HG03103 (cell line): Measurements from ENCODE around the gene CA10.

Experiments used
- ATAC-seq: cut with Tn5 transposase; IDR thresholded peaks from one replicate; pipeline ENCODE4 v1.9.1; 2021; ENCODE audit warnings: low read depth; ENCODE audit not compliant: unreplicated experiment

The CA10 gene

DNA sequence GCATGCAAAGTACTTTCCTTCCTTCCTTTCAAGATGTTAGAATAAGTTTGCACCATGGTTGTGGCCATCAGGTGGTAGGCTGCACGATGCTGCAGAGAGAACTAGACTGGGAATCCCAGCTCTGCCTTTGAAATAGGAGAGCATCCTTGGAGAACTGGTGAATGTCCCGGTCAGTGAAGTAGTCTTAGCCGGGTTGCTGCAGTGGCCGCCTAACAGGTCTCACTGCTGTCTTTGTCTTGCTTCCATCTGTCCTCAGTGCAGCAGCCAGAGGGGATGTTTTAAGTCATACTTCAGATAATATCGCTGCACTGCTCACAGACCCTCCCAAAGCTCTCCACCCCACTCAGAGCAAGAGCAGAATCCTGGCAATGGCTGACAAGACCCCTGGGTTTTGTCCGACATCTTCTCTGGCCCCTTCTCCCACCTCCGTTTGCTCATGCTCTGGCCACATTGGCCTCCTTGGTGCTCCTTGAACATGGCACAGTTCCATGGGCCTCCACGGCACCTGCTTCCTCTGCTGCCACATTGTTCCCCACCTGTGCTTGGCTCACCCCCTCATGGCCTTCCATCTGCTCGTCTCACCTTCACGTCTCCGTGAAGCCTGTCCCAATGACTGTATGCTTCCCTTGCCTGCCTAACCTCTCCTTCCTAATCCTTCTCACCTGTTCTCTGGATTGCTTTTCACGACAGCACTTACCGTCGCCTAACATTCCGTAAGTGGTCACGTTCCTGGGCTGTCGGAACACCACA, 458.3 kb downstream of the CA10 start:
- no peak for ATAC-seq

DNA sequence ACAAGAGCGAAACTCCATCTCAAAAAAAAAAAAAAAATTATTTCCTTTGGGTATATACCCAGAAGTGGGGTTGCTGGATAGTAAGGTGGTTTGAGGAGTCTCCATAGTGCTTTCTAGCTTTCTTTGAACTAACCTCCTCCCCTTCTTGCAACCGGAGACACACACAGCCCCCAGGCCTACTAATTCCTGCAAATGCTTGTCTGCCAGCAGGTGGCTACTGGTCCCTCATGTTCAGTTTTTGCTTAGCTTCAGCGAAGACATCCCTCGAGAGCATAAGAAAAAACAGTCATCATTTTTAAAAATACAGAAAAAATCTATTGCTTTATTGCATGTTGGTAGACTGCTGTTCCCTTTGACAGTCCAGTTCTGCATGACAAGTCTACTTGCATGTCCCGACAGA, 459.2 kb downstream of the CA10 start:
- no peak for ATAC-seq

DNA sequence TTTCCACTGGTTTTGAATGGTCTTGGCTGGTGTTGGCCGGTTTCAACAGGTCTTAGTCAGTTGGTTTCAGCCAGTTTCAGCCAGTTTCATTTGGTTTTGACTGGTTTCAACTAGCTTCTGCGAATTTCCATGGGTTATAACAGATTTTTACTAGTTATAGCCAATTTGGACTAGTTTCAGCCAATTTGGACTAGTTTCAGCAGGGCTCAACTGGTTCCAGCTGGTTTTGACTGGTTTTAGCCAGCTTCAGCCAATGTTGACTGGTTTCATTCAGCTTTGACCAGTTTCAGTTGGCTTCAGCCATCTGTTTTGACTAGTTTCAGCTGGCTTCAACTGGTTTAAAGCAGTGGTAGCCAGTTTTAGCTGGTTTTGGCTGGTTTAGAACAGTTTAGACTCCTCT, 465.6 kb downstream of the CA10 start:
- ATAC-seq = no peak

DNA sequence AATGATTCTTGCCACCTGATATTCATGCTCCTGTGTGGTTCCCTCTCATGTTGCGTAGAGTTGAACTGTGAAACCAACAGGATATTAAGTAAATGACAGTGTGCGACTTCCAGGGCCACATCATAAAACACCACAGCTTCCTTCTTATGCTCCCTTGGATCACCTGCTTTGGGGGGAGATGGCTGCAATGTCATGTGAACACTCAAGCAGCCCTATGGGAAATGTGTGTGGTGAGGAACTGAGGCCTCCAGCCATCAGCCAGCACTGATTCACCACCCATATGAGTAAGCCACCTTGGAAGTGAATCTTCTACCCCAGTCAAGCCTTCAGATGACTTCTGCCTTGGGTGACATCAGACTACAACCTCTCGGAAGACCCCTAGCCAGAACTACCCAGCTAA, 470.6 kb downstream of the CA10 start:
- no peak for ATAC-seq

DNA sequence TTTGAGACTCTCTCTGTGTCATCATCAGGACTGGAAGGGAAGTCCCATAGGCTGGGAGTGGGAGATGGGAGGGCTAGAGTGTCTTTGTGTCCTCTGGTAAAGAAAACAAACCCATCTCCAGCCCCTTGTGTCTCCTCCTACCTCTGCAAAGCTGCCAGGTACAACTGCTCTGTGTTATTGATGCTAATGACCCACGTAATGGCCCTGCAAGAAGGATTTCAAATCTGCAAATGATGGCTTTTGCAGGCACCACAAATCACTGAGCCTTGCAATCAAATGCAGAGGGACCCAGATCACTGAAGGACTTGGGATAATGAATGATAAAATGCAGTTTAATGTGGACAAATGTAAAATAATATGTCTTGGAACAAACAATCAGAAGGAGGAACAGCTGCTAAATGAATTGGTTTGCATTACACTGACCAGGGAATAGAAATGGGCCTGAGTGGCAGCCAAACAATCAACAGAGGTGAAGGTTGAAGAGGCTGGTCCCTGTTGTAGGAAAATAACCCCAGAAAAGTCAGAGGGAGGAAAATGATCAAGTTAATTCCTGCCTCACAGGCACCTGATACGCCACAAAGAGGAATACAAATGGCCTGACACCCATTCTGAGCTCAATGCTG, 473.1 kb downstream of the CA10 start:
- ATAC-seq = no peak

DNA sequence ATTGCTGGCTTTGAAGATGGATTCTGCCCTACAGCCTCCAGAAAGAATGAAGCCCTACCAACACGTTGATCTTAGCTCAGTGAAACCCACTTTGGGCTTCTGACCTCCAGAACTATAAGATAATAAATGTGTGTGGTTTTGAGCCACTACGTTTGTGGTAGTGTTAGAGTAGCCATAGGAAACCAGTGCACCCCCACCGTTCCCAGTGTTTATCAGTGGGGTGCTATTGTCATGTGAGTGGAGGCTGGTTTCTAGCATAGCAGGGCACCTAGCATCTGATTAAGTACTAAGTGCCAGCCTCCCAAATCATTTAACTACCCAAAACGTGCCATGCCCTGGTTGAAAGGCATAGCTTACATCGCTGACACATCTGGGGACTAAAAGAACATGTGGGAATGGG, 474.3 kb downstream of the CA10 start:
- ATAC-seq = no peak

DNA sequence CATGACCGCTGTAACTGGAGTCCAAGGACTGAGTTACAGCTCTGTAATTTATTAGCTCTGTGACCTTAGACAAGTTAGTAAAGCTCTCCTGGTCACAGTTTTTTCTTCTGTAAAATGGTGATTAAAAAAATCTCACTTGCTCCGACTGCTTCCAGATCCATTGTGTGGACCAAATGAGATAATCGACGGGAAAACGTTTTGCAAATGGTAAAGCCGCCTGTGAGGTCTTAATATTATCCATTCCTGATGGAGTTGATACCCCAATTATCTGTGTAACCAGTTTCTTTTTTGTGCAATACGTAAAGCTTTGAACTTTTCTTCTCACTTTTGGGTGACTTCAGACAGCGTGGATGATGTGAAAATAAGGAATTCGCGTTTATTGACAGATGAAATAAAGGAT, 475.2 kb downstream of the CA10 start:
- ATAC-seq = no peak

DNA sequence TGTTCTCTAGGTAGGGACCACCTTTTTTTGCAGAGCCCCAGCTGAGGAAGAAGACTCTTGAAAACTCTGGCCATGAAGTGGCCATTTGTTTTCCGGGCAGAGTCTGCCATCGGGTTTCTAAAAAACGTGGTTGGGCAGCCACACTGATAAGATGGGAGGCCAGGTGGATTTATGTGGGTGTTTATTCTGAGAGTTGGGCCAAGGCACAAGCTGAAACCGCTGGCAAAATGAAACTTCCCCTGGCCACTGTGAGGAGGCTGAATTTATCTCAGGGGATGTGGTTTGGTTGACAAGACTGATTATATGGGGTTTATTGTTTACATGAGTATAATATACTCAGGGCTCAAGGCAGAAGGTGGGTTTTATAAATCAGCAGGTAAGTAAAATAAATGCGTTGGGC, 476.4 kb downstream of the CA10 start:
- ATAC-seq = no peak

DNA sequence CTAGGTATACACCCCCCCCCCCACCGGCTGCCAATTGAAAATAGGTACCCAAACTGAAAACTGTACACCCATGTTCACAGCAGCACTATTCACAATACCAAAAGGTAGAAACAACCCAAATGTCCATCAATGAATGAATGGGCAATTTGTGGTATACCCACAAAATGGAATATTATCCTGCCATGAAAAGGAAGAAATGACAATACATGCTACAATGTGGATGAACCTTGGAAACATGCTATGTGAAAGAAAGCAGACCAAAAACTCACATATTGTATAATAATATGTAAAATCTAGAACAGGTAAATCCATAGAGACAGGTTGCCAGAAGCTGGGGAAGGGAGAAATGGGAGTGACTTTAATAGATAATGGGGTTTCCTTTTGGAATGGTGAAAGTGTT, 480.6 kb downstream of the CA10 start:
- no peak for ATAC-seq

DNA sequence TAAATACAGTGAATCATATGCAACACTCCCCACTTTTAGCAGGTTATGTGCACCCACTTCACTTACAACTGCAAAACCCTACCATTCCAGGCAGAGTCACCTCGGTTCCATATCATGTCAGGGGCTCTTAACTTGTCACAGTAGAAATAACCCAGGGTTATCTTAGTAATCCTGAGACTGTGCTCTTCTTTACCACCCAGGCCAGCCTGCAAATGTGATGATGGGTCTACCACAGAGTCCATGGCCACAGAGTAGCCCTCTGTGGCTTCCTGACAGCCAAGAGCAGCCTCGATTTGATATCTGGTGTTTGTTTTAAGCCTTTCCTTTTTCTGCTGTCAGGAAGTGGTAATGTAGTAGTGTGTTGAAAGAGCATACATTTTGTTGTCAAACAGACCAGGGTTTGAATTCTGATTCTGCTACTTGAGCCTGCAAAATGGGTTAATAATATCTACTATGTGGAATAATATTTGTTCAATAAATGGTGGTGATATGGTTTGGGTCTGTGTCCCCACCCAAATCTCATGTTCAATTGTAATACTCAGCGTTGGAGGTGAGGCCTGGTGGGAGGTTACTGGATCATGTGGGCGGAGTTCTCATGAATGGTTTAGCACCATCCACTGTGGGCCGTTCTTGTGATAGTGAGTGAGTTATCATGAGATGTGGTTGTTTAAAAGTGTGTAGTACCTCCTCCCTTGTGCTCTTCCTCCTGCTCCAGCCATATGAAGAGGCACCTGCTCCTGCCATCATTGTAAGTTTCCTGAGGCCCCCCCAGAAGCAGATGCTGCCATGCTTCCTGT, 481.6 kb downstream of the CA10 start:
- no peak for ATAC-seq

DNA sequence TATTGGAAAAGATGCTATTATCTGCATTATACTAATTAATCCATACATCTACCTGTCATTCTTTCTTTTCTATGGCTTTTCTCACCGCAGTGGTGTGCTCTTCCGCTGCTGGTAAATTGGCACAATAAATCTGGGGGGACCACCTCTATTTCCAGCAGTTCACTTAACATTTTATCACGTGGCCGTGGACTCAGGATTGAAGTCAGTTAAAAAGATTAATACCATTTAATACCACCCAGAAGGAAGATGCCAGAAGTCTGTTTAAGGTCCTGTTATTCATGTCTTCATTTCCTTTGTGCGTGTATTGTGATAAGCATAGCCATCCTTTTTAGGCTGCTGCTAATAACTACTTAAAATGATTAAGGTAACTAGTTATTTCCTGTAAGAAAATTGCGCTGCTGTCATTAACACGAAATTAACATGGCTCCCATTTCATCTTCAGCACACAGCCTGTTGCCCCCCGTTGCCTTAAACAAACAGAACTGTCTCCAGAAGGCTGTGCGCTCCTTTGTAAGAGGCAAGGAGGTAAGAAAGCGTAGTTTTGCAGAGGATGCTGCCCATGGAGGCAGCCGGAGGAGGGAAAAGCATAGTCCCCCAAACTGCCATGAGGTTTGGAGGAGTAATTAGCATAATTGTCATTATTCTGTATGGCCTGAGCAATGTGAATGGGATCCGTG, 483.8 kb downstream of the CA10 start:
- no peak for ATAC-seq

DNA sequence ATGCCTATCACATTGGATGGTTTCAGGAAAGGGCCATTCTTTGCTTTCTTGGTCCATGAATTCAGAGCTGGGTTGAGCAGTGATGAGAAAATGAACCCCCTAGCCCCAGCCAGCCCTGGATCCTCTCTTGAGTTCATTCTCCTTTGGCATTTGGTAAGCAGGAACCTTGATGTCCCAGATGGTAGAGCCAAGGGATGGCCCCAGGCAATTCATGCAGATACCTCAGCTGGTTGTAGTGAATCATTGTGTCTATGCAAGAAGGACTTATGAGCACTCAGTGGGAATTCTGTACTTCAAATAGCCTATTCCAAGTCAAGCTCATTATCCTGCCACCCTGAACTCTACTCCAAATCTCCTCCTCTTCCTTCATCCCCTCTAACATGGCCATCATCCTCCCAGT, 485.4 kb downstream of the CA10 start:
- no peak for ATAC-seq

DNA sequence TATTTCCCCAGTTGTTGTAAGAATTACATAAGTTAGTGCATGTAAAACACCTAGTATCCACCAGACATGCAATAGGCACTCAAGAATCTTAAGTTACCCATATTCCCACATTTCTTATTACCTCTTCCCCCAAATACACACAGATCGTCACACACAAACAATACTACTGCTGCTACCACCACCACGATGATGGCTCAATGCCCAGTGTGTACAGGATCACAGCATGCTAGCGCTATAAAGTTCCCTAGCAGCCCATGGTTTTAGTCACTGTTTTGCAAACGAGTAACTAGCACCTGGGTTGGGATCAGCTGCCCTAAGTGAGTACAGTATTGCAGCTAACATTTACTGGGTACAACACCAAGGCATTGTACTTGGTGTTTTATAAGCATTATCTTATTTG, 486.4 kb downstream of the CA10 start:
- no peak for ATAC-seq

DNA sequence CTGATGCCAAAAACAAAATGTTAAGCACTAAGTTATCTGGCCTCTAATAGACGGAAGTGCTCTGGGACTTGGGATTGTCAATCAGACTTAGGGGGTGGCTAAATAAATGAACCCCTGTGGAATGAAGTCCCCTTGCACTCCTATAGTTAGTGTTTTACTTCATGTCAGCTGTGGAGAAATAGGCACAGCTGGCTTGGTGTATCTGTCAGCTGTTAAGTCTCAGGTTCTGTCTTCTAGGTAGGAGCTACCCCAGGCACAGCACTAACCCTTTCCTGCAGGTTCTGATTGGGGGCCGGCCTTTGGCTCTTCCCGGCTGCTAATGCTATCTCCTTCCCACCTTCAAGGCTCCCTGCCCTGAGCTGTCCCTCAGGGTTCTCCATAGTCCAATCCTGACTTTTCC, 487.6 kb downstream of the CA10 start:
- no peak for ATAC-seq

DNA sequence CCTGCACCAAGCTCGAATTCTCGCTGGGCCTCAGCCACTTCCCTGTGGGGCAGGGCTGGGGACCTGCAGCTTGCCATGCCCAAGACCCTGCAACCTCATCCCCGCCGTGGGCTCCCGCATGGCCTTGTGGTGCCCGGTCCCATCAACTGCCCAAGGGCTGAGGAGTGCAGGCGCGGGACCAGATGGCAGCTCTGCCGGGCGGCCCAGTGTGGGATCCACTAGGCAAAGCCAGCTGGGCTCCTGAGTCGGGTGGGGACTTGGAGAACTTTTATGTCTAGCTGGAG, 489.6 kb downstream of the CA10 start:
- ATAC-seq = no peak

DNA sequence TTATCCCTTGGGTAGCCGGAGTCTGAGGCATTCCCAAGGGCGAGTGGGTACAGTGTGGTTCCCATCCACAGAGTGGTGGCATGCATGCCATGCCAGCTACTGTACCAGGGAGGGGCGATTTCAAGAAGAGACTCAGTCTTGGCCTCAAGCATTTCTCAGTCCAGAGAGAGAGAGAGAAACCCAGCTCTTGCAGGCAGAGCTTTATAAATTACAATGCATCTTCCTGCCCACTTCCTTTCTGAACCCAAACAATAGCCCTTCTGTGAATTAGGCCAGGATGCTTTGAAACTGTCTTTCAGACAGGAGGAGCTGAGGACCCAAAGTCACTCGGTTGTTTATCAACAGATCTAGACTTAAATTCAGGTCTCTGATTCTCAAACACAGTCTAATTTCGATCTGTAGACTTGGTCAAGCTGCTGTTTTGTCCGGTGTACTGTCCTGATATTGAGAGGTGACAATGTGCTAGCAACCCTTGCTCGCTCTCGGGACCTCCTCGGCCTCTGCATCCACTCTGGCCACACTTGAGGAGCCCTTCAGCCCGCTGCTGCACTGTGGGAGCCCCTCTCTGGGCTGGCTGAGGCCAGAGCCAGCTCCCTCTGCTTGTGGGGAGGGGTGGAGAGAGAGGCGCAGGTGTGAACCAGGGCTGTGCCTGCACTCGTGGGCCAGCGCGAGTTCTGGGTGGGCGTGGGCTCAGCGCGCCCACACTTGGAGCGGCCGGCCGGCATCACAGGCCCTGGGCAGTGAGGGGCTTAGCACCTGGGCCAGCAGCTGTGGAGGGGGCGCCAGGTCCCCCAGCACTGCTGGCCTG, 490.2 kb downstream of the CA10 start:
- ATAC-seq = no peak

DNA sequence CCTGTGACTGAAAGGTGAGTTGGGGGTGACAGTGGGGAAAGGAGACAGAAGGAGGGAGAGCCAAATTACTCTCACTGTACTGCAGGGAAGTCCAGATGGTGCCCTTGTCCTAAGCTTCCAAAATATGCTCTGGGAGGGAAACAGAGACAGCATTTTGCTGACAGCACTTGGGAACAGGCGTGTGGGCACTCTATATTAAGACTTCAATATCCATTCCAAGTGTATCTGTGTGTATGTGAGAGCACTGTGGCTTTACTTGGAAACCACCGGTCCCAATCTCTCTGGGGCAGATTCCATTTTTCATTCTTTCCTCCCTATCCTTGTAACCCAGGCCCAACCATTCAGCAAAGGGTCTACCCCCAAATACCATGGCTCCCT, 490.8 kb downstream of the CA10 start:
- ATAC-seq = no peak

DNA sequence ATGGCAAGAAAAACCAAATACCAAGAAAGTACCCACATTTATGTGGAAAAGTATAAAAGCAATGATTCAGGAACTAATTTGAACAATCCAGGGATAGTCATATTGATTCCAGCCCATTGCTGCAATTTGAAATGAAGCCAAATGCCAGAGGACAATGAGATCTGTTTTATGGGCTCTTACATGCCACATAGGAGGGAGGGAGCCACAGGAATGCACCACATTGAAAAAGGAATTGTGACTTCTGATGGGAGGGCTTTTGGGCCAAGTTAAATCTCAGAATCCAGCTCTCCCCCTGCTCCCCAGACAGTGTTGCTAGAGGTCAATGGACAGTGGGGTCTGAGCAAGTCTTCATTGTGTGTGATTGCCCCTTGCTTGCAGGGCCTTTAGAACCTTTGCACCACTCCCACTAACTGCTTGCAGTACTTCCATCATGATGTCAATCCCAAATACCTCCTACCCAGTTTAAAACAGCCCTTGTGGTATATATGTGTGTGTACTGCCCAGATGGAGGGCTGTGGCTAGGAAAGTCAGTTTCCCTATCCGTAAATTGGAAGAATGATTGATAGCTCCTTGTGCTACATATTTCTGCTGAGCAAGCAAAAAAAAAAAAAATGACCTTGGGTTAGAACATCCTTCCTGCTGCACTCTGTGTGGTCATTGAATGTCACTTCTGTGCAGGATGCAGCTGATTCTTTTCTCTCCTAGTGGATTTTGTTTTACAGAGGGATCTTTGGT, 491.4 kb downstream of the CA10 start:
- no peak for ATAC-seq

DNA sequence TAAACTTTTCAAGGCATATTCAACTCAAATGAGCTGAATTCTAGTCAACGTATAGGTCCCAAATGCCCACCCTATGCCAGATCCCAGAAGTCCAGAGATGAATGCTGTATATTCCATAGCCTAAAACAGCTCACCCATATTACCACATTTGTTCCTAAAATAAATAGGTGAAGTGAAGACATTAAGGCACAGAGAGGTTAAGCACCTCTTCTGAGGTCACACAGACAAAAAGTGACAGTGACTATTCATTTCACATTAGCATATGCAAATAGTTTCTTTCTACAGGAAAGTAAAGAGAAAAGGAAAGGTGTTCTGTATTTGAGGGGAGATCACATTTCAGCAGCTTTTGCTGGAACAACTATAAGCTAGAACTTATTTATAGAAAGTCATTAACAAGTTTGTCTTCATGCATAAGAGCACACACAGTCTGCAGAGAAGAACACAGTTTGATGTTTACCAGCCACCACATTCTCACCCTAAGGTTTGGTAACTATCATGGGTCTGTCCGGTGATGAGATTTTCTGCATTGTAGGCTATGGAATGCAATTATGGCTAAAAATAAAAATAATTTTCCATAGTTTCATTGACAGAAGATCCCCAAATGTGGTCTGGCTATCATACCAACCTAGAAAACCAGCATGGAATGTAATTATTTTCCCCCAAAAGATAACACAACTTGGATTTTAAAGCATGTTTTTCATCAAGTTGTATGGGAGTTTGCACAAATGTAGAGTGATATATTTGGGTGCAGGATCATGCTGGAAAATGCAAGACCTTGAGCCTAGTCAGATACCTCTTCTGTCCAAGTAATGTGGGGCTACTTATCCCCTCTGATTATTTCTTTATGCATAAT, 496.1 kb downstream of the CA10 start:
- ATAC-seq = no peak
